BLaER1 (cell line): ENCODE data around the gene UBE2Q2.

Source experiments
- H3K27ac ChIP-seq: shearing (Covaris generic); formaldehyde crosslinking; 2 replicates; pipeline ENCODE4 v1.8.1; 2022
- H3K27me3 ChIP-seq: shearing (Covaris generic); formaldehyde crosslinking; 2 replicates; pipeline ENCODE4 v1.8.1; 2022
- H3K36me3 ChIP-seq: shearing (Covaris generic); formaldehyde crosslinking; 2 replicates; pipeline ENCODE4 v1.8.1; 2022
- H3K4me1 ChIP-seq: shearing (Covaris generic); formaldehyde crosslinking; 2 replicates; pipeline ENCODE4 v1.8.1; 2022
- H3K4me2 ChIP-seq: shearing (Covaris generic); formaldehyde crosslinking; 2 replicates; pipeline ENCODE4 v1.8.1; 2022
- H3K4me3 ChIP-seq: shearing (Covaris generic); formaldehyde crosslinking; 2 replicates; pipeline ENCODE4 v1.8.1; 2022
- H3K9ac ChIP-seq: shearing (Covaris generic); formaldehyde crosslinking; 2 replicates; pipeline ENCODE4 v1.8.1; 2022
- H3K9me3 ChIP-seq: shearing (Covaris generic); formaldehyde crosslinking; 2 replicates; pipeline ENCODE4 v1.8.1; 2022
- H4K20me1 ChIP-seq: shearing (Covaris generic); formaldehyde crosslinking; 2 replicates; pipeline ENCODE4 v1.8.1; 2022
- Cebpa-rat ChIP-seq: shearing (Covaris generic); IDR thresholded peaks from 2 replicates; pipeline ENCODE4 v1.8.1; 2022

Gene UBE2Q2

DNA sequence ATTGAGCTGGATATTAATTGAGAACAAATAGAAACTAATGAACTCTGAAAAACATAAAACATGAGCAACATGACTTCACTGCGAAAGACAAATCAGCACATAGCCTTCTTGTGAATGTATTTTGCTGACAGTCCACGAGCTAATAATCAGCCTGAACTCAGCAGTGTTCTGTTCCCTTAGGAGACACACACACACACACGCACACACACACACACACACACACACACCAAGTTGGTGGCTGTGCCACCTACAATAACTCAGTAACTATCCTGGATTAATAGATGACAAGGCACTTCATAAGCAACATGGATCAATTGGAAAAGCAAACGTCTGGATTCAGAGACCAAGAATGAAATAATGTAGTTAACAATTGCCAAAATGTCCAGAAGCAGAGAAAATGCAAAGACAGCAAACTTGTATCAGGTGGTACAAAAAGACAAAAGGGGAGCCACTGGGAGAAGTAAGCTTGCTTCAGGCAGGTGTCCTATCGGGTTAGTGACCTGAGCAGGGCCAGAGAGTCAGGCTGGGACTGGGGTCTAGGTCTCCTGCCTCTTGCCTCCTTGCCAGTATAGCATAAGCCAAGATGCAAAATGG, 20.5 kb upstream of the UBE2Q2 start:
- no peaks in the 10 kb centered on the region for H3K9me3 ChIP-seq
- H3K9ac ChIP-seq, result no peak overlapping the region
- H3K36me3 ChIP-seq, result no peaks in the 10 kb centered on the region
- no peak overlapping the region for H3K4me2 ChIP-seq
- H3K27ac ChIP-seq, result no peak overlapping the region
- no peak overlapping the region for H3K4me3 ChIP-seq
- H3K4me1 ChIP-seq, result 0 out of 2 replicates have a peak, but pooled peaks cover under 1% of the 10 kb centered on the region
- H4K20me1 ChIP-seq, result no peaks in the 10 kb centered on the region
- TF ChIP-seq Cebpa-rat, result no peak
- no peaks in the 10 kb centered on the region; the same call in 1 of the 2 replicates for H3K27me3 ChIP-seq

DNA sequence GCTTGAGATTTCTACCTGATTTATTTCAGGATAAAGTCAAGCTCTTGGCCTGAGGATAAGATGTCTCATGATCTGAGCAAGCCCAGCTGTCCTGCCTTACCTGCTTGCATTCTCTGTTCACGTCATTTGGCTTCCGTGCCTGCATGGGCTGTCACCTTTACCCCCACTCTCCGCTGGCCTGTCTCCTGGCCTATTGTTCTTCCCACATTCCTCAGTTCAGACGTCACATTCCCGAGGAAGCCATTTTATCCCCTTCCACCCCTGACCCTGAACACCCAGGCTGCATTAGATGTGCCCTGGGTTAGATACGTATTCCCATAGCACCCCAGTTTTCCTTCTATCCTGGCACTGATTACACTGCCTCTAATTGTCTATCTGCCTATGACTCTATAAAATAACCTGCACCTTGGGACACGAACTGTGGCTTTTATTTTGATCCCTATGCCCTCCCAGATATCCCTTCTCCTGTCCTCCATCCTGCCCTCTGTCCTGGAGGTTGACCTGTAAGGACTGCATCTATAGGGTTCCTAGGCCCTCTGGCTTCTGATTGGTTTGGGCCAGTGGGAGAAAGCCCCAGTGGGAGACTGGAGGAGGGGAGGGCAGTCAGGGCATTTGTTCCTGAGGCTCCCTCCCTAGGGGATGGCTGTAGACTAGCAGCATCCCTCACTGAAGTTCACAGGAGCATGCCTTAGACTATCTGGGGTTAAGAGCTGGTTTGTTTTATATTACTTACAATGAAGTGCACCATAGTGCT, 19.2 kb upstream of the UBE2Q2 start:
- H3K4me2 ChIP-seq, result no peak overlapping the region
- H3K9me3 ChIP-seq, result no peaks in the 10 kb centered on the region
- no peak overlapping the region for H3K27ac ChIP-seq
- H3K4me1 ChIP-seq, result no peaks in the 10 kb centered on the region
- H3K4me3 ChIP-seq, result no peak overlapping the region
- no peaks in the 10 kb centered on the region; the same call in 1 of the 2 replicates for H3K27me3 ChIP-seq
- H3K36me3 ChIP-seq, result no peaks in the 10 kb centered on the region
- no peak for TF ChIP-seq Cebpa-rat
- no peak overlapping the region for H3K9ac ChIP-seq
- H4K20me1 ChIP-seq, result no peaks in the 10 kb centered on the region

DNA sequence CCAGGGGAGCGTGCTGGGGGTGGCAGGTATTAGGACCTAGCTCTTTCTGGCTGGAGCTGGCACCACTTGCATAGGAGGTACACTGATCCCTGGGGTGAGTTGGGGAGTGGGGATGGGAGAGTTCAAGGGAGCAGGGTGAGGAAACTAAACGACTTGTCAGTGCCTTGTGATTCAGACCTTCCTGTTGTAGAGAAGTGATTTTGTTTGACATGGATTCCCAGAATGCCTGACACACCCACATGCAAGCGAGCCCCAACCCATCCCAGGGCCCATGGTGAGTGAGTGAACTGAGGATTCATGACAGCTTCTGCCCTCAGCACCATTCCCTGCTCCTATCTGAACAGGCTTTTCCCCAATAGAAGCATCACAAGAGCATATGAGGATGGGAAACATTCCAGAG, 15.6 kb upstream of the UBE2Q2 start:
- Histone ChIP-seq H3K4me3 (no peak overlapping the region), H3K27me3 (no peaks in the 10 kb centered on the region; the same call in 1 of the 2 replicates), H3K4me2 (no peak overlapping the region), H4K20me1 (no peaks in the 10 kb centered on the region), H3K36me3 (no peaks in the 10 kb centered on the region), H3K9me3 (no peaks in the 10 kb centered on the region), H3K4me1 (no peaks in the 10 kb centered on the region), H3K27ac (no peak overlapping the region), H3K9ac (no peak overlapping the region)
- TF ChIP-seq Cebpa-rat, result no peak

DNA sequence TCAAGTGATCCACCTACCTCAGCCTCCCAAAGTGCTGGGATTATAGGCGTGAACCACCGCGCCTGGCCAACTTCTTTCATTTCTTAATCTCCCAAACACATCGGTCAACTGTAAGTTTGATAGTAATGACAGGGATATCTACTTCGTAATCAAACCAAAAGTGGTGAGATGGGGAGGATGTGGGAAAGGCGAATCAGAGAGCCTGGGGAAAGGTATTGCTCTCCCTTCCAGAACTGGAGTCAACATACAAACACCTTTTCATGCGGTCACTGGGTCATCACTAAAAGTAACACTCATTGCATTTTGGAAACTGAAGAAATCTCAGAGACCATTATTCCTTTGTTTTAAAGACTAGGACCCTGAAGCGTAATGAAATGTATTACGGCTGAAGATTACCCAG, 14.8 kb upstream of the UBE2Q2 start:
- no peaks in the 10 kb centered on the region for H4K20me1 ChIP-seq
- no peaks in the 10 kb centered on the region for H3K9me3 ChIP-seq
- H3K9ac ChIP-seq, result no peak overlapping the region
- H3K4me1 ChIP-seq, result no peaks in the 10 kb centered on the region
- no peaks in the 10 kb centered on the region; the same call in 1 of the 2 replicates for H3K27me3 ChIP-seq
- H3K4me3 ChIP-seq, result no peak overlapping the region
- H3K27ac ChIP-seq, result no peak overlapping the region
- no peak overlapping the region for H3K4me2 ChIP-seq
- TF ChIP-seq Cebpa-rat, result no peak
- no peaks in the 10 kb centered on the region for H3K36me3 ChIP-seq

GRCh38 chr15:75830910-75831805, 12.1 kb upstream of the UBE2Q2 start:
- Histone ChIP-seq H3K27me3 (no peaks in the 10 kb centered on the region; the same call in 1 of the 2 replicates), H3K4me1 (no peaks in the 10 kb centered on the region), H4K20me1 (no peaks in the 10 kb centered on the region), H3K9me3 (no peaks in the 10 kb centered on the region), H3K9ac (no peak overlapping the region), H3K36me3 (no peaks in the 10 kb centered on the region), H3K4me3 (no peak overlapping the region), H3K27ac (no peak overlapping the region), H3K4me2 (no peak overlapping the region)
- no peak for TF ChIP-seq Cebpa-rat

DNA sequence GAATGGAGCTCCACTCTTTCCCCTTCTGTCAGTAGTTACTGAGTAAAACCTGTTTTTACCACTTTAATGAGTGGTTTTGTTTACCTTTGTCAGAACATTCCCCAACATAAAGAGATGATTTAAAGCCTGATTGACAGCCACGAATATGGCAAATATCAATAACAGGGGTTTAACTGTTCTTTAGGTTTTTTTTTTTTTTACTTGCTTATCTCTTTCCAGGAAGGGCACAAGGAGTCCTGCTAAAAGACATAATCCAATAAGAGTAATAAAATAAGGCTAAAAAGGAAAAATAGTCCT, 11.5 kb upstream of the UBE2Q2 start:
- no peak overlapping the region for H3K4me2 ChIP-seq
- H3K36me3 ChIP-seq, result no peaks in the 10 kb centered on the region

DNA sequence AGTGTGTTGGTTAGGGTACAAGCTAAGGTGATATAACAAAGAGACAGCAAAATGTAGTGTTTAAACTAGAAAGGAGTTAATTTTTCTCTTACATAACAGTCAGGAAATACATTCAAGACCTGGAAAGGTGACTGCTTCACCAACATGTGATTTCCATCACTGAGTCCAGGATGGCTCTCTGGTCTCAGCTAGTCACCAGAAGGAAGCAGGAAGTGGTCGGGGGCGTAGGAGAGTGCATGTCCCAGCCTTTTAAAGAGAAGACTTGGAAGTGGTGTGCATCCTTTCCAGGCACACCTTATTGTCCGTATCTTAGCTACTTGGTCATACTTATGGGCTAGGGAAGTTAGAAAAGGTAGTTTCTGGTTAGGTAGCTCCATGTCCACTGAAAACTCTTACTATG, 11.1 kb upstream of the UBE2Q2 start:
- Histone ChIP-seq H3K27me3 (no peaks in the 10 kb centered on the region), H3K4me2 (no peak overlapping the region)

More for the DNA sequence above, 11.5 kb upstream of the UBE2Q2 start:
- no peak overlapping the region for H3K4me3 ChIP-seq
- no peaks in the 10 kb centered on the region for H3K27me3 ChIP-seq
- no peak for TF ChIP-seq Cebpa-rat
- H4K20me1 ChIP-seq, result no peaks in the 10 kb centered on the region
- H3K4me1 ChIP-seq, result 0 out of 2 replicates have a peak, but pooled peaks cover 2% of the 10 kb centered on the region
- H3K27ac ChIP-seq, result no peak overlapping the region
- no peak overlapping the region for H3K9ac ChIP-seq
- no peaks in the 10 kb centered on the region for H3K9me3 ChIP-seq

GRCh38 chr15:75834021-75834420, 9.2 kb upstream of the UBE2Q2 start:
- no peak for TF ChIP-seq Cebpa-rat
- no peaks in the 10 kb centered on the region for H3K27me3 ChIP-seq
- no peak overlapping the region for H3K27ac ChIP-seq
- no peak overlapping the region for H3K9ac ChIP-seq
- H3K4me1 ChIP-seq, result 0 out of 2 replicates have a peak, but pooled peaks cover 6% of the 10 kb centered on the region
- no peak overlapping the region for H3K4me2 ChIP-seq
- H3K9me3 ChIP-seq, result no peaks in the 10 kb centered on the region
- no peak overlapping the region for H3K4me3 ChIP-seq
- no peaks in the 10 kb centered on the region for H4K20me1 ChIP-seq
- H3K36me3 ChIP-seq, result no peaks in the 10 kb centered on the region

More for the DNA sequence above, 11.1 kb upstream of the UBE2Q2 start:
- no peaks in the 10 kb centered on the region for H3K36me3 ChIP-seq
- H4K20me1 ChIP-seq, result no peaks in the 10 kb centered on the region
- H3K9me3 ChIP-seq, result no peaks in the 10 kb centered on the region
- TF ChIP-seq Cebpa-rat, result no peak
- H3K4me3 ChIP-seq, result no peak overlapping the region
- H3K4me1 ChIP-seq, result 0 out of 2 replicates have a peak, but pooled peaks cover 6% of the 10 kb centered on the region
- H3K27ac ChIP-seq, result no peak overlapping the region
- no peak overlapping the region for H3K9ac ChIP-seq

DNA sequence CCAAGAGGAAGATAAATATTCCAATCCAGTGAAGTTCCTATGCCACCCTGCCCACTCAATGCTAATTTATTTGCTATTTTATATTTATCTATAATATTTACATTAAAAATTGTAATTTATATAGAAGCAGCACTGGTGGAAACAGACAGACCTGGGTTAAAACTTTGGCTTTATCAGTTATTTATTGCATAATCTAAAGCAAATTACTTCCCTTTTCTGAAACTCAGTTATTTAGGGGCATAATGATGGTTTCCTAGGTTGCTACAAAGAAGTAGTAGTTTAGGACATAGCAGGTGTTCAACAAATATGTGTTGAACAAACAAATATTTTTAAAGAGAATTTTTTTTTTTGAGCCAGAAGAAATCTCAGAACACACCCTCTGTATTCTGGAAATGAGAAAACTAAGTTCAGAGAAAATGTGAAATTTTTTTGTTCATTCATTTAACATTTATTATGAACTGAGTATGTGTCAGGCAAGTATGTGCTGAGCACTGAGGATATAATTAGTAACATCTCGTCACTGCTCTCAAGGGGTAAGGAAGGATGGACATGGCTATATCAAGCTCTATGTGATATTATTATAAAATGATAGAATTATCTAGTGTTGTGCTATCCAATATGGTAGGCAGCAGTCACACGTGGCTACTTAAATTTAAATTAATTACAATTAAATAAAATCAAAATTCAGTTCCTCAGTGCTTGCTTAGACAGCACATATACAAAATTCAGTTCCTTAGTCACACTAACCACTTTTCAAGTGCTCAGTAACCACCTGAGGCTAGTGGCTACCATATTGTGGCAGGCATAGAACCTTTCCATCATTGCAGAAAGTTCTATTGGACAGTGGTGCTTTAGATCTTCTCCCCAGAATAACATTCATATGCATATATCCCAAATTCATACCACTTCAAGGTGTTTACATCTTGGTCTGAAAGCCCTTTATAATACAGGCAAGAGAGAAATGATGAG, 7.0 kb upstream of the UBE2Q2 start:
- no peaks in the 10 kb centered on the region for H4K20me1 ChIP-seq
- no peaks in the 10 kb centered on the region for H3K27me3 ChIP-seq
- 0 out of 2 replicates have a peak, but pooled peaks cover 6% of the 10 kb centered on the region for H3K4me1 ChIP-seq
- H3K4me3 ChIP-seq, result no peak overlapping the region
- no peak overlapping the region for H3K27ac ChIP-seq
- H3K36me3 ChIP-seq, result no peaks in the 10 kb centered on the region
- H3K9ac ChIP-seq, result no peak overlapping the region
- no peak overlapping the region; the same call in 1 of the 2 replicates for H3K4me2 ChIP-seq
- H3K9me3 ChIP-seq, result no peaks in the 10 kb centered on the region
- no peak; the same call in 1 of the 2 replicates for TF ChIP-seq Cebpa-rat
